ENCODE data around the gene CMAS.

The CMAS gene

GRCh38 chr12:22042976-22043669, 2.9 kb upstream of the CMAS start:
- ATAC-seq, result no peak

GRCh38 chr12:22043943-22044342, 2.1 kb upstream of the CMAS start:
- no peak for ATAC-seq
- TF ChIP-seq ZNF8 (CRISPR knock-in tag; IDR thresholded peaks at IDR 0.05) (no peak), ZC3H10 (CRISPR knock-in tag; IDR thresholded peaks at IDR 0.05) (no peak), POU6F1 (CRISPR knock-in tag; IDR thresholded peaks at IDR 0.05; ENCODE audit: borderline replicate concordance, low read depth) (no peak), ZFP3 (CRISPR knock-in tag; IDR thresholded peaks at IDR 0.05) (no peak), PATZ1 (CRISPR knock-in tag; IDR thresholded peaks at IDR 0.05; ENCODE audit: borderline replicate concordance) (no peak), ZNF70 (CRISPR knock-in tag; IDR thresholded peaks at IDR 0.05) (no peak), ESRRG (CRISPR knock-in tag; IDR thresholded peaks at IDR 0.05) (no peak), OSR1 (CRISPR knock-in tag; IDR thresholded peaks at IDR 0.05) (no peak), ZFP30 (CRISPR knock-in tag; IDR thresholded peaks at IDR 0.05) (no peak), PPARA (CRISPR knock-in tag; IDR thresholded peaks at IDR 0.05; ENCODE audit: borderline replicate concordance) (no peak), CSRNP3 (CRISPR knock-in tag; IDR thresholded peaks at IDR 0.05) (no peak), TSHZ2 (CRISPR knock-in tag; IDR thresholded peaks at IDR 0.05) (no peak), BACH2 (CRISPR knock-in tag; IDR thresholded peaks at IDR 0.05; ENCODE audit: borderline replicate concordance) (no peak)

More at GRCh38 chr12:22042976-22043669, 2.9 kb upstream of the CMAS start:
- TF ChIP-seq TSHZ2 (CRISPR knock-in tag; IDR thresholded peaks at IDR 0.05), result no peak
- TF ChIP-seq ISL1 (CRISPR knock-in tag; IDR thresholded peaks at IDR 0.05), result no peak

- no peak for ATAC-seq
- no peak for TF ChIP-seq ARNTL (CRISPR knock-in tag; IDR thresholded peaks at IDR 0.05; ENCODE audit: borderline replicate concordance, low read depth)
- TF ChIP-seq ZNF70 (CRISPR knock-in tag; IDR thresholded peaks at IDR 0.05), result no peak
- TF ChIP-seq PPARA (CRISPR knock-in tag; IDR thresholded peaks at IDR 0.05; ENCODE audit: borderline replicate concordance), result no peak
- TF ChIP-seq OSR1 (CRISPR knock-in tag; IDR thresholded peaks at IDR 0.05), result no peak
- TF ChIP-seq ZFP30 (CRISPR knock-in tag; IDR thresholded peaks at IDR 0.05), result no peak
- TF ChIP-seq CSDC2 (CRISPR knock-in tag; IDR thresholded peaks at IDR 0.05), result no peak
- TF ChIP-seq CREB5 (CRISPR knock-in tag; IDR thresholded peaks at IDR 0.05; ENCODE audit: low read depth), result no peak
- no peak for TF ChIP-seq ZFP3 (CRISPR knock-in tag; IDR thresholded peaks at IDR 0.05)
- TF ChIP-seq POU6F1 (CRISPR knock-in tag; IDR thresholded peaks at IDR 0.05; ENCODE audit: borderline replicate concordance, low read depth), result no peak
- no peak for TF ChIP-seq CSRNP3 (CRISPR knock-in tag; IDR thresholded peaks at IDR 0.05)
- TF ChIP-seq ZNF8 (CRISPR knock-in tag; IDR thresholded peaks at IDR 0.05), result no peak
- TF ChIP-seq PATZ1 (CRISPR knock-in tag; IDR thresholded peaks at IDR 0.05; ENCODE audit: borderline replicate concordance), result no peak
- TF ChIP-seq ZC3H10 (CRISPR knock-in tag; IDR thresholded peaks at IDR 0.05), result no peak
- TF ChIP-seq BACH2 (CRISPR knock-in tag; IDR thresholded peaks at IDR 0.05; ENCODE audit: borderline replicate concordance), result no peak
- TF ChIP-seq ISL1 (CRISPR knock-in tag; IDR thresholded peaks at IDR 0.05), result no peak
These were observed 1.6 kb upstream of the CMAS start for GRCh38 chr12:22044391-22044790.

Measured in SK-N-SH treated with all-trans-retinoic acid at 6 μM for 48 hours (cell line).